Stimulated activated CD8-positive, alpha-beta memory T cell treated with anti-CD3 and anti-CD28 coated beads, Interleukin-12 subunit alpha, Interleukin-12 subunit beta, amount 100 ng/mL, for 24 hours (primary cell): ENCODE results near the gene SFMBT2.

Experiments
- DNase-seq: peaks from one replicate; pipeline ENCODE4 v3.0.0-alpha.2; 2020; ENCODE audit errors: extremely low read depth

SFMBT2 gene

DNA sequence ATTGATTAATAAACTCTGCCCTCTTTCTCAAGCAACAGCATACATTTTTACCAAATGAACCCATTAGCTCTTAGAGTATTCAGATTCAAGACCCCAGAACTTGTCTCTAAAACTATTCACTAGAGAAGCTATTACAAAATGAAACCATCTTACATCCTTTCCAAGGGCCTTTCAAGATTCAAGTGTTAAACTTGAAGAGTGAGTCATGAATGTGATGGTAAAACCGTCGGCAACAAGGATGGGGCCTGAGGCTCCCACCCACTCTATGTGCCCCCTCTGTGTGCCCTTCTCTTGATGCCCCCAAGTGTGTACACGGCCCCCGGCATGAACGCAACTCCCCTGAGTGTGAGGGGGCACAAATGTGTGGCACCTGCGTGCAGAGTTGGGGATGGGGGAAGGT, 46.4 kb downstream of the SFMBT2 start:
- DNase-seq, result no peak

GRCh38 chr10:7363700-7364099, 47.1 kb downstream of the SFMBT2 start:
- DNase-seq, result no peak

- DNase-seq, result no peak
Measured at GRCh38 chr10:7362471-7362870, 48.4 kb downstream of the SFMBT2 start.

- DNase-seq, result no peak
Measured at GRCh38 chr10:7361316-7361715, 49.5 kb downstream of the SFMBT2 start.

DNA sequence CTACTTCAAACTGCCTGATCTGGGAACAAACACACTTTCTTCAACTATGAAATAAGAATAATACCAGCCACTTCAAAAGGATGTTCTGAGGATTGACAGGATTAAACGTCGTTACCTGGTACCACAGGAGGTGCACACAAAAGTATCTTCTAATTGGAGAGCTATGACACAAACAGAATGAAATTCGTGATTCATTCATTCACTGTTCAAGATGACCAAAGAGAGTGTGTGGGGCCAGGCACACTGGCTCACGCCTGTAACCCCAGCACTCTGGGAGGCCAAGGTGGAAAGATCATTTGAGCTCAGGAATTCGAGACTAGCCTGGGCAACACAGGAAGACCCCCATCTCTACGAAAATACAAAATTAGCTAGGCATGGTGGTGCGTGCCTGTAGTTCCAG, 50.9 kb downstream of the SFMBT2 start:
- no peak for DNase-seq

DNA sequence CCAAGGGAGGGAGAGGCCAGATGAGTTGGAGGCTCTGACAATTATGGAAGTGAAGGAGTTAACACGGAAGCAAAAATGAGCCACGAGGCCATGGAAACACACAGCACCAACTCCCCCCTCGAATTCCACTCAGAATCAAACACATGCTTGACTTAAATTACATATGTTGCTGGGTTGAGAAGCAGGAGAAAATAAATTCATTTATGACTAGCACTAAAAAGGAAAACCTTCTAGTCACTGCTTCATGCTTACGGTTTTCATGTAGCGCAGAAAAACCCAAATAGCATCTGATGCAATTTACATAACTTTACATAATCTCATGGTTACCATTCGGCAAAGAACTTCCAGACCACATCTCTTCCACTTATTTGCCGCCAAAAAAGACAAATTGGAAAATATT, 51.5 kb downstream of the SFMBT2 start:
- no peak for DNase-seq

GRCh38 chr10:7357193-7357592, 53.6 kb downstream of the SFMBT2 start:
- DNase-seq, result no peak

- DNase-seq, result no peak
Measured at GRCh38 chr10:7354330-7355047, 56.3 kb downstream of the SFMBT2 start.

- DNase-seq, result no peak
Measured at GRCh38 chr10:7351894-7352293, 58.9 kb downstream of the SFMBT2 start.

DNA sequence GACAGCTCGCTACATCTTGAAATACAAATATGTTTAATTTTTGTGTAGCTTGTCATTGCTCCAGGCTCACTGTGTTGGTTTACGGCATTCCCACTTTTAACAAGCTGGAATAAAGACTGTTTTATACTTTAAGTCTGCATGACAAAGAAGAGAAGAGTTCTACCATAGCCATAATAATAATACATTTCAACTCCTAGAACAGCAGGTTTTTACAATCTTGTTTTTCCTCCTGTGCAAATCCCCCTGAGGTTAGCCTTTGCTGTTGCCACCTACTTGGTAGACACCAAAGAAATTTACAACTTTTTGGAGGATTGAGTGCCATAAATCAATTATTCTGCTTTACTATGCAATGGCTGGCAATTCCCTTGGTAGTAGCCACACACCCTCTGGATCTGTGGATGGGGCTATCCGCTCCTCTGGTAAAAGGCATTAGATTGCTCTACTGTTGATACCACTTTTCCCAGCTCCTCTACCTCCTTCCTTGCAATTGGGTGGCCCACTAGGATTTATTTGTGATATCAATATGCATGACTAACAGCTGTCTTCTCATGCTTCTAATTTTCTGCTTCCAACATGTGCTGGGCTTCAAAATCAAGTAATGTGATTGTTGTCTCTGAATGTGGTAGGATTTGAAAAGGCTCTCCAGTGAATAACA, 60.2 kb downstream of the SFMBT2 start:
- DNase-seq, result no peak

- no peak for DNase-seq
Measured at GRCh38 chr10:7345717-7346116, 65.1 kb downstream of the SFMBT2 start.

GRCh38 chr10:7343040-7343439, 67.8 kb downstream of the SFMBT2 start:
- no peak for DNase-seq

DNA sequence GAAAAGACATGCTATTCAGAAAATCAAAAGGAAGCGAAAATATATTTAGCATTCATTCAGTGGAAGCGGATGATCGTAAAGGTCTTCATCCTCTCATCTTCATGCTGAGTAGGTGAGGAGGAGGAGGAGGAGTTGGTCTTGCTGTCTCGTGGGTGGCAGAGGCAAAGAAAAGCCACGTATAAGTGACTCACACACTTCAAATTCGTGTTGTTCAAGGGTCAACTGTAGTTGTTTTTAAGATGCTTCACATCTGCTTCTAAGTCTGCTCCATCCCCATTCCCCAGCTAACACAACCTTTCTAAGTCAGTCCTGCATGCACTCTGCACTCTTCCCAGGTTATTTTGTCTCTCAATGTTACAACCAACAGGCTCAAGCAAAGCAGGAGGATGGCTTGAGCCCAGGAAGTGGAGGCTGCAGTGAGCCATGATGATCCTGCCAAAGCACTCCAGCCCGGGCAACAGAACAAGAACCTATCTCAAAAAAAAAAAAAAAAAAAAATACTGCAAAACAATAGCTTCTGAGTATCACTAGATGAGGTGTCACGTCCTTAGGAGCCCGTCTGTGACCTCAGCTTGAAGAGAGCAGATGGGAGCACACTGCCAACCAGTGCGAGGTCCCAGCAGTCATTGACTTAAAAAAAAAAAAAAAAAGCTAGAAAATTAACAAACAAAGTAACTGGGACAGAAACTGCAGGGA, 70.5 kb downstream of the SFMBT2 start:
- no peak for DNase-seq

DNA sequence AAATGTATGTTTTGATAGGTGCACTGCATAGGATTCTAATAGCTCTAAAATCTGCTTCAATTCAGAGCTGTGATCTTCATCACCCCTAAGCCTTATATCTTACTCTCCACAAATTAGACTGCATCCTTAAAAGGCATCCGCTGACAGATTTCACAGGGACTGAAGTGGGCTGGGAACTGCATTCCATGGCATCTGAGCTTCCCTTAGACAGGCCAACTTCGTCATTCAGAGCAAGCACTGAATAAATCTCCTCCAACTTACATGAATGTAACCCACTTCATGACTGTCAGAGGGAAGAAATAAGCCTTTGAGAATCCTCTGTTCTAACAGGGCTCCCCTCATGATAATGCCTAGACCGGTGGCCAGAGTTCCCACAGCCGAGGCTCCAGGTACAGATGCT, 71.3 kb downstream of the SFMBT2 start:
- DNase-seq, result no peak

DNA sequence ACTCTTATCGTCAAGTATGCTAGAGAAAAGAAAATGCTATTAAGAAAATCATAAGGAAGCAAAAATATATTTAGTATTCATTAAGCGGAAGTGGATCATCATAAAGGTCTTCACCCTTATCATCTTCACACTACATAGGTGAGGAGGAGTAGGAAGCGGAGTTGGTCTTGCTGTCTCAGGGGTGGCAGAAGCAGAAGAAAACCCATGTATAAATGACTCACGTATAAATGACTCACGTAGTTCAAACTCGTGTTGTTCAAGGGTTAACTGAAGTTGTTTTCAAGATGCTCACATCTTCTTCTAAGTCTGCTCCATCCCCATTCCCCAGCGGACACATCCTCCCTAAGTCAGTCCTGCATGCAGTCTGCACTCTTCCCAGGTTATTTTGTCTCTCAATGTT, 72.4 kb downstream of the SFMBT2 start:
- DNase-seq, result no peak

DNA sequence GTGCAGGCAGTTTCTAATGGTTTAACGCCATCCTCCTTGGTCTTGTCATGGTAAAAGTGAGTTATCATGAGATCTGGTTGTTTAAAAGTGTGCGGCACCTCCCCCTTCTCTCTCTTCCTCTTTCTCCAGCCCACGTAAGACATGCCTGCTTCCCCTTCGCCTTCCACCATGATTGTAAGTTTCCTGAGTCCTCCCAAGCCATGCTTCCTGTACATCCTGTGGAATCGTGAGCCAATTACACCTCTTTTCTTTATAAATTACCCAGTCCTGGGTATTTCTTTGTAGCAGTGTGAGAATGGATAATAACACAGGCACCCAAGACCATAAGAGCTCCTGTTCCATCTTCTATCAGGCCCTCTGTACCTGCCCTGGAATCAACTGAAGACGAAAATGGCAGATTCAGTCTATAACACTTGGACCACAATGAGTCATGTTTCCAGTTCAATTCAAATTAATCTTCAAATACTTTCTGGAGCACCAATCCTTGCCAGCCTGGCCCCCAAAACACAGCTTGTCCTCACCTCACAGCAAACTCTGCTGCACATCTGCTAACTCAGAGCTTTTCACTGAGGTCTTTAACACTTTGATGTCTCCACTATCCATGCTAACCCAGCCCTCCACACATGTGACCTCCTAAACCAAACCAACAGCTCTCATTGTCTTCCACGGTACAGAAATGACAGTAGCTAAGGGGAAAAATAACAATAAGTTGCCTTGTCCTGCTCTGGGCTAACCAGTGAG, 73.2 kb downstream of the SFMBT2 start:
- no peak for DNase-seq

DNA sequence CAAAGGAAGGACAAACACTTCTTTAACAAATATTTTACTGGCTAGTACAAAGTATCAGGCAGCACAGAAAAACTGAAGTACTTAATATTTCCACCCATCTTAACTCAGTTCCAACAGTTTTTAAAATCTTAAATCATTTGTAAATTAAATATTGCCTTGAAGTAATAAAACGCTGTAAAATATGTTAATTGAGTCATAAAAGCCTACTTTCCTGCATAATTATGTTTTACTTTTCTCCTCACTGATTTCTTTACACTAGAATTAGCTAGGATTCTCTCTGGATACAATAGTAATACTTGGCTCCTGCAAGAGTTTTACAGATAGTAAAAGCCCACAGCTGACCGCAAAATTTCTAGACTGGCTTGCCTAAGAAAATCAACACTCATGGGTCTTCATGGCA, 74.9 kb downstream of the SFMBT2 start:
- DNase-seq, result no peak

- no peak for DNase-seq
Measured at GRCh38 chr10:7334642-7334964, 76.2 kb downstream of the SFMBT2 start.

- DNase-seq, result no peak
Measured at GRCh38 chr10:7333961-7334641, 76.7 kb downstream of the SFMBT2 start.

DNA sequence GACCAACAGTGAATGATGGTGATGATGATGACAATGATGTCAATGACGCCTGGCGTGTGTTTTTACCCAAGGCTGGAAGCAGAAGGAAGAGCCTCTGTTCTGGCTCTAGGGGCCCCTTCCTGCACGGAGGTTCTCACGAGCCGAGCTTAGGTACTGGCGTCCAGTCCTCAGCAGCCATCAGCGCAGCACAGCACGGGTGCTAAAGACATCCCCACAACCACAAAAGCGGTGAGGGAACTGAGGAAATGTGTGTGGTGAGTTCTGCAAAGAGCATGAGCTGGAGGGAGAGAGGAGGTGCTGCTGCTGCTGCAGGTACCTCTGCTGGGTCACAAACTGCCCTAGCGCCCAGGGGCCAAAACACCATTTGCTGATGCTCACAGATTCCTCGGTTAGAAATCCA, 81.6 kb downstream of the SFMBT2 start:
- DNase-seq, result no peak

- no peak for DNase-seq
Measured at GRCh38 chr10:7327885-7328284, 82.9 kb downstream of the SFMBT2 start.

DNA sequence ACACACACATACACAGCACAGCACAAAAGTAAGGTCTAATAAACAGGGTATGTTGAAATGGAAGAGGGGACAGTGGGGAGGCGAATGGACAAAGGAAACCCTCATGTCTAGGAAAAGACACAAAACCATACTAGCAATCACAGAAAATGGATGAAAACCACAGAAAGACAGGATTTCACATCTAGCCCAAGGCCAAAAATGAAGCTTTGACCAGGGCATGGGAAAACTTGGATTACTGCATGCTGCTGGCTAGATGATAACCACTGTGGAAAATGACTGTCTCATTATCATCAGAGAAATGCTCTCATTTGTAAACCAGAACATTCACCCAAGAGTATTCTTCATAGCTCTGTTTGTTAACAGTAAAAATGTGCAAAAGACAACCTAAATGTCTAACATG, 88.2 kb downstream of the SFMBT2 start:
- no peak for DNase-seq
